WTC11 (cell line): Measurements from ENCODE around the gene AP2S1.

ENCODE experiments used
- CTCF ChIP-seq: fragments of 200-600 bp; IDR thresholded peaks from 2 replicates; pipeline ENCODE4 v1.8.0; 2022; ENCODE audit warnings: antibody characterized with exemption
- HMGA2 ChIP-seq: fragments of 250-450 bp; sonication (Bioruptor Pico); IDR thresholded peaks from 2 replicates; pipeline ENCODE4 v1.4.0; 2021; ENCODE audit warnings: mild to moderate bottlenecking, moderate library complexity
- TF ChIP-seq, protein P1 (sequence below): sonication (generic); formaldehyde crosslinking; IDR thresholded peaks from 2 replicates; pipeline ENCODE4 v1.8.1; 2023; ENCODE audit warnings: mild to moderate bottlenecking, missing genetic modification reagents, moderate library complexity
- TF ChIP-seq, protein P2 (sequence below): sonication (generic); formaldehyde crosslinking; conservative IDR thresholded peaks from 2 replicates; pipeline ENCODE4 v1.8.1; 2022; ENCODE audit warnings: mild to moderate bottlenecking, missing genetic modification reagents

- TF ChIP-seq, protein P1, sequence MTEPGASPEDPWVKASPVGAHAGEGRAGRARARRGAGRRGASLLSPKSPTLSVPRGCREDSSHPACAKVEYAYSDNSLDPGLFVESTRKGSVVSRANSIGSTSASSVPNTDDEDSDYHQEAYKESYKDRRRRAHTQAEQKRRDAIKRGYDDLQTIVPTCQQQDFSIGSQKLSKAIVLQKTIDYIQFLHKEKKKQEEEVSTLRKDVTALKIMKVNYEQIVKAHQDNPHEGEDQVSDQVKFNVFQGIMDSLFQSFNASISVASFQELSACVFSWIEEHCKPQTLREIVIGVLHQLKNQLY = no peak
- TF ChIP-seq CTCF = no peak
- TF ChIP-seq, protein P2, sequence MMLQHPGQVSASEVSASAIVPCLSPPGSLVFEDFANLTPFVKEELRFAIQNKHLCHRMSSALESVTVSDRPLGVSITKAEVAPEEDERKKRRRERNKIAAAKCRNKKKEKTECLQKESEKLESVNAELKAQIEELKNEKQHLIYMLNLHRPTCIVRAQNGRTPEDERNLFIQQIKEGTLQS = no peak
- TF ChIP-seq HMGA2 (CRISPR knock-in tag) = no peak
Measured at GRCh38 chr19:46875657-46876056, 25.0 kb upstream of the AP2S1 start.
